GM18505 (cell line): ENCODE data around the gene CCDC51.

Source experiments
- ATAC-seq: cut with Tn5 transposase; IDR thresholded peaks from one replicate; pipeline ENCODE4 v1.9.1; 2021; ENCODE audit not compliant: unreplicated experiment
- POLR2A ChIP-seq: IDR thresholded peaks from 4 replicates; pipeline ENCODE4 v1.6.1; 2011; ENCODE audit warnings: borderline replicate concordance; ENCODE audit not compliant: insufficient read depth, insufficient read length; ENCODE audit errors: extremely low read depth

Gene CCDC51

GRCh38 chr3:48435223-48435595, 4.7 kb downstream of the CCDC51 start:
- ATAC-seq = no peak
- no peak for TF ChIP-seq POLR2A

GRCh38 chr3:48434591-48435222, 5.2 kb downstream of the CCDC51 start:
- TF ChIP-seq POLR2A = no peak
- no peak for ATAC-seq

GRCh38 chr3:48433472-48434118, 6.3 kb downstream of the CCDC51 start:
- TF ChIP-seq POLR2A = no peak

GRCh38 chr3:48432411-48433371, 7.2 kb downstream of the CCDC51 start:
- ATAC-seq = no peak
- TF ChIP-seq POLR2A = no peak

More at GRCh38 chr3:48433472-48434118, 6.3 kb downstream of the CCDC51 start:
- no peak for ATAC-seq

- TF ChIP-seq POLR2A = no peak
- no peak for ATAC-seq
Observed at GRCh38 chr3:48431224-48432029, 8.5 kb downstream of the CCDC51 start.

- no peak for ATAC-seq
- no peak for TF ChIP-seq POLR2A
Observed at GRCh38 chr3:48430708-48431101, 9.2 kb downstream of the CCDC51 start.

- TF ChIP-seq POLR2A = no peak
- ATAC-seq = no peak
Observed at GRCh38 chr3:48429960-48430707, 9.8 kb downstream of the CCDC51 start, which contains the start of gene PLXNB1. TSS of gene PLXNB1 (minus strand) at chr3:48430086. CDS start at chr3:48424611, 5,475 bp downstream.

- no peak for TF ChIP-seq POLR2A
- no peak for ATAC-seq
Observed at GRCh38 chr3:48429317-48429959, 10.5 kb downstream of the CCDC51 start.

GRCh38 chr3:48428572-48429316, 11.2 kb downstream of the CCDC51 start:
- no peak for ATAC-seq
- TF ChIP-seq POLR2A = no peak

- TF ChIP-seq POLR2A = no peak
- ATAC-seq = no peak
Observed at GRCh38 chr3:48428088-48428571, 11.8 kb downstream of the CCDC51 start.

- no peak for ATAC-seq
- no peak for TF ChIP-seq POLR2A
Observed at GRCh38 chr3:48427630-48427962, 12.3 kb downstream of the CCDC51 start.
